IMR-90 (cell line): ENCODE data around the gene TMEM163. TPM values are rescaled to one million over a fixed set of nuclear protein-coding genes. Genes with fewer than 3 reads are reported as not detected.

ENCODE experiments used
- ATAC-seq: fragments of 200-7000 bp; cut with Tn5 transposase; 2 replicates; pipeline ENCODE4 v1.9.1; 2020; ENCODE audit warnings: low read depth, mild to moderate bottlenecking, moderate library complexity
- BruUV-seq: library from RNA; stranded (reverse); fragments of 400-500 nt; replicated peaks from 2 replicates; lab custom pipeline; 2021; lab: Mats Ljungman, UMichigan
- CTCF ChIA-PET: fragments of 300-600 bp; formaldehyde crosslinking; extraction: SDS; loops from one replicate; lab custom pipeline; 2021; ENCODE audit warnings: antibody characterized with exemption; lab: Yijun Ruan, JAX
- POLR2A ChIA-PET: fragments of 300-600 bp; sonication (Branson Sonifier 250); formaldehyde crosslinking; loops from one replicate; lab custom pipeline; 2022; ENCODE audit warnings: antibody characterized with exemption; ENCODE audit not compliant: unreplicated experiment; lab: Charles Lee
- DNase-seq: peaks from one replicate; pipeline ENCODE4 v3.0.0; 2013
- H2AFZ ChIP-seq: replicated peaks from 2 replicates; pipeline ENCODE3; 2013; ENCODE audit warnings: low read length, mild to moderate bottlenecking; ENCODE audit not compliant: poor library complexity
- H2AK5ac ChIP-seq: 2 replicates; pipeline ENCODE4 v1.6.1; 2013; ENCODE audit warnings: low read depth, low read length, inconsistent platforms
- H2AK9ac ChIP-seq: replicated peaks from 2 replicates; pipeline ENCODE3; 2013; ENCODE audit warnings: mild to moderate bottlenecking, low read depth, low read length, moderate library complexity; ENCODE audit not compliant: poor library complexity
- H2BK120ac ChIP-seq: 2 replicates; pipeline ENCODE4 v1.6.1; 2013; ENCODE audit warnings: low read depth, low read length, inconsistent platforms
- H2BK15ac ChIP-seq: 3 replicates; pipeline ENCODE4 v1.6.1; 2013; ENCODE audit warnings: low read depth, low read length, inconsistent platforms
- H2BK20ac ChIP-seq: 2 replicates; pipeline ENCODE4 v1.6.1; 2013; ENCODE audit warnings: low read depth, mild to moderate bottlenecking, inconsistent platforms, low read length, moderate library complexity
- H2BK5ac ChIP-seq: 2 replicates; pipeline ENCODE4 v1.6.1; 2013; ENCODE audit warnings: mild to moderate bottlenecking, low read depth, low read length, inconsistent platforms; ENCODE audit not compliant: poor library complexity, severe bottlenecking
- H3K14ac ChIP-seq: replicated peaks from 2 replicates; pipeline ENCODE4 v1.6.1; 2013; ENCODE audit warnings: low read depth, low read length, inconsistent platforms
- H3K18ac ChIP-seq: 2 replicates; pipeline ENCODE4 v1.6.1; 2013; ENCODE audit warnings: low read depth, low read length, control low read depth
- H3K23ac ChIP-seq: 2 replicates; pipeline ENCODE4 v1.6.1; 2013; ENCODE audit warnings: low read depth, low read length, inconsistent platforms
- H3K27ac ChIP-seq: 2 replicates; pipeline ENCODE4 v1.5.1; 2013; ENCODE audit warnings: mild to moderate bottlenecking, control low read depth, low read length; ENCODE audit not compliant: insufficient read depth
- H3K27me3 ChIP-seq: 2 replicates; pipeline ENCODE4 v1.6.1; 2013; ENCODE audit warnings: low read length; ENCODE audit not compliant: control insufficient read depth, insufficient read depth
- H3K36me3 ChIP-seq: 2 replicates; pipeline ENCODE4 v1.6.1; 2013; ENCODE audit warnings: low read length, mixed read lengths; ENCODE audit not compliant: control insufficient read depth, insufficient read depth
- H3K4ac ChIP-seq: 2 replicates; pipeline ENCODE4 v1.6.1; 2013; ENCODE audit warnings: low read depth, low read length, inconsistent platforms
- H3K4me1 ChIP-seq: 2 replicates; pipeline ENCODE4 v1.6.1; 2013; ENCODE audit warnings: low read length, mixed read lengths; ENCODE audit not compliant: control insufficient read depth, insufficient read depth
- H3K4me2 ChIP-seq: 2 replicates; pipeline ENCODE4 v1.6.1; 2013; ENCODE audit warnings: low read depth, mild to moderate bottlenecking, control low read depth, low read length, moderate library complexity
- H3K4me3 ChIP-seq: 2 replicates; pipeline ENCODE4 v1.5.1; 2013; ENCODE audit warnings: low read depth, mild to moderate bottlenecking, control low read depth, low read length, moderate library complexity; ENCODE audit not compliant: insufficient read depth
- H3K56ac ChIP-seq: 2 replicates; pipeline ENCODE4 v1.6.1; 2013; ENCODE audit warnings: low read length, inconsistent platforms; ENCODE audit not compliant: insufficient read depth; ENCODE audit errors: extremely low read depth
- H3K79me1 ChIP-seq, 2 experiments: 2 replicates each; pipeline ENCODE4 v1.6.1; 2013; ENCODE audit warnings: low read length in 2 of 2, inconsistent platforms in 1 of 2, low read depth in 1 of 2
- H3K9ac ChIP-seq: 2 replicates; pipeline ENCODE4 v1.6.1; 2013; ENCODE audit warnings: low read depth, low read length, control low read depth
- H3K9me1 ChIP-seq: 2 replicates; pipeline ENCODE4 v1.6.1; 2013; ENCODE audit warnings: low read length, inconsistent platforms; ENCODE audit not compliant: insufficient read depth
- H3K9me3 ChIP-seq: 2 replicates; pipeline ENCODE4 v1.6.1; 2013; ENCODE audit warnings: low read length; ENCODE audit not compliant: control insufficient read depth, insufficient read depth
- H4K20me1 ChIP-seq: 2 replicates; pipeline ENCODE4 v1.6.1; 2013; ENCODE audit warnings: low read length, inconsistent platforms; ENCODE audit not compliant: insufficient read depth
- H4K5ac ChIP-seq: 2 replicates; pipeline ENCODE4 v1.6.1; 2013; ENCODE audit warnings: mild to moderate bottlenecking, low read depth, low read length, control low read depth
- H4K8ac ChIP-seq, 2 experiments: 2 replicates each; pipeline ENCODE4 v1.6.1; 2013; ENCODE audit warnings: low read depth in 2 of 2, low read length in 2 of 2, control low read depth in 1 of 2, inconsistent platforms in 1 of 2
- H4K91ac ChIP-seq: 2 replicates; pipeline ENCODE4 v1.6.1; 2013; ENCODE audit warnings: low read depth, low read length, inconsistent platforms; ENCODE audit not compliant: insufficient read depth
- CHD1 ChIP-seq: IDR thresholded peaks from 2 replicates; pipeline ENCODE4 v1.6.1; 2012; ENCODE audit warnings: low read depth, low read length, improper control_type of control experiment
- FOS ChIP-seq: fragments of 150-350 bp; IDR thresholded peaks from 2 replicates; pipeline ENCODE4 v1.6.1; 2016; ENCODE audit warnings: low read depth, low read length
- MAFK ChIP-seq: IDR thresholded peaks from 2 replicates; pipeline ENCODE4 v1.6.1; 2012; ENCODE audit warnings: low read depth, low read length, improper control_type of control experiment
- RFX5 ChIP-seq: IDR thresholded peaks from 2 replicates; pipeline ENCODE4 v1.8.0; 2012; ENCODE audit warnings: low read depth, mild to moderate bottlenecking, low read length, moderate library complexity
- WGBS, 2 experiments: methylation state at CpG; one replicate each; pipeline versions ENCODE4 v1.1.5 to v1.1.7; 2013; ENCODE audit warnings: missing lambda C conversion rate in 2 of 2; ENCODE audit not compliant: insufficient read length in 1 of 2; ENCODE audit errors: extremely low coverage in 2 of 2; 5-methylcytosine and 5-hydroxymethylcytosine counted together
- dilution Hi-C: fragments of 300-500 bp; cut with HindIII; formaldehyde crosslinking; loops from one replicate; pipeline ENCODE4 v1.14.3; 2018; ENCODE audit warnings: low sequenced_read_pairs; ENCODE audit not compliant: unreplicated experiment
- in situ Hi-C: fragments of 300-500 bp; cut with MboI; formaldehyde crosslinking; loops from 3 replicates; pipeline ENCODE4 v1.14.3; 2019; ENCODE audit warnings: low sequenced_read_pairs, inconsistent platforms, mixed read lengths
- intact Hi-C: fragments of 100-400 bp; cut with micrococcal nuclease; formaldehyde crosslinking; loops from 2 replicates; pipeline ENCODE4 v1.10.0; 2022
- polyA plus RNA-seq, 3 experiments: library from polyadenylated mRNA; depleted of rRNA; stranded (reverse); fragments of >200 nt; gene quantifications; 2 replicates each; pipeline ENCODE4 v1.2.3, GENCODE V29; 2012; ENCODE audit warnings: low replicate concordance in 1 of 3
- total RNA-seq: library from RNA; depleted of rRNA; stranded (reverse); fragments of >200 nt; gene quantifications from 2 replicates; pipeline ENCODE4 v1.2.3, GENCODE V29; 2012
- TF ChIP-seq, protein P1 (sequence below): conservative IDR thresholded peaks from 2 replicates; pipeline ENCODE4 v1.5.1; 2012; ENCODE audit warnings: mild to moderate bottlenecking, low read depth, low read length, improper control_type of control experiment

Gene TMEM163
- total and polyA plus RNA-seq, 2 of the 4 experiments (the other 2 are of a cell fraction): not detected

DNA sequence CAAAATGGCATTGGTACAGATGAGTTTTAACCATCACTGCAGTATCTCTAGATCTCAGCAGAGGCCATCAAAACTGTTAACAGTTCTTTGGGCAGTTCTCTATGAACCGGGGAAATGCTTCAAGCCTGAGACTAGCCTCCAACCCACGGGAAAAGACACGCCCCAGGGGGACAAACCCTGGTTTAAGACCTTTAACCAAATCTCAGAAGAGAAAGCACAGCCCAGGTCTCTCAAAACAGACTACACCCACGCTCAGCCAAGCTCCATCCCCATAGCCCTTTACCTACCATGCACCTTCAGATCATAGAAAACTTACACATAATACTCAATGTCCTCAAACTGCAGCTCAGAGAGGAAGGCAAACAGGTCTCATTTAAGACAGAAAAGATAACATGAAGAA lies 78.3 kb downstream of the TMEM163 start:
- H4K20me1 ChIP-seq: no peaks in the 10 kb centered on the region
- no peak overlapping the region for H2BK20ac ChIP-seq
- no peak overlapping the region for H3K4me2 ChIP-seq
- WGBS, 2 experiments: no CpG with 5 or more reads among the region's 4 CpGs
- POLR2A ChIA-PET: no interaction called here
- DNase-seq: no peak
- no peak overlapping the region for H2AK5ac ChIP-seq
- no peak overlapping the region for H3K4me3 ChIP-seq
- H3K27me3 ChIP-seq: no peaks in the 10 kb centered on the region
- BruUV-seq: no TSS peak
- no peak overlapping the region for H2BK5ac ChIP-seq
- dilution Hi-C loops: no loop called here
- H3K79me1 ChIP-seq: no peaks in the 10 kb centered on the region
- no peak overlapping the region for H3K56ac ChIP-seq
- no peak overlapping the region for H2BK15ac ChIP-seq
- ATAC-seq: no peak
- no peak overlapping the region for H2AFZ ChIP-seq
- H4K8ac ChIP-seq: no peak overlapping the region
- H3K36me3 ChIP-seq: no peaks in the 10 kb centered on the region
- no peak for TF ChIP-seq CHD1
- no peak for TF ChIP-seq RFX5
- no peak for TF ChIP-seq FOS
- TF ChIP-seq MAFK: no peak
- TF ChIP-seq, protein P1, sequence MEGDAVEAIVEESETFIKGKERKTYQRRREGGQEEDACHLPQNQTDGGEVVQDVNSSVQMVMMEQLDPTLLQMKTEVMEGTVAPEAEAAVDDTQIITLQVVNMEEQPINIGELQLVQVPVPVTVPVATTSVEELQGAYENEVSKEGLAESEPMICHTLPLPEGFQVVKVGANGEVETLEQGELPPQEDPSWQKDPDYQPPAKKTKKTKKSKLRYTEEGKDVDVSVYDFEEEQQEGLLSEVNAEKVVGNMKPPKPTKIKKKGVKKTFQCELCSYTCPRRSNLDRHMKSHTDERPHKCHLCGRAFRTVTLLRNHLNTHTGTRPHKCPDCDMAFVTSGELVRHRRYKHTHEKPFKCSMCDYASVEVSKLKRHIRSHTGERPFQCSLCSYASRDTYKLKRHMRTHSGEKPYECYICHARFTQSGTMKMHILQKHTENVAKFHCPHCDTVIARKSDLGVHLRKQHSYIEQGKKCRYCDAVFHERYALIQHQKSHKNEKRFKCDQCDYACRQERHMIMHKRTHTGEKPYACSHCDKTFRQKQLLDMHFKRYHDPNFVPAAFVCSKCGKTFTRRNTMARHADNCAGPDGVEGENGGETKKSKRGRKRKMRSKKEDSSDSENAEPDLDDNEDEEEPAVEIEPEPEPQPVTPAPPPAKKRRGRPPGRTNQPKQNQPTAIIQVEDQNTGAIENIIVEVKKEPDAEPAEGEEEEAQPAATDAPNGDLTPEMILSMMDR: no peak
- no peak overlapping the region for H3K18ac ChIP-seq
- intact Hi-C loops: loop anchor here (10.0 kb wide), 1 partner anchor 614 kb away; no protein-coding TSS in a partner anchor
- CTCF ChIA-PET: no interaction called here
- no peak overlapping the region for H3K4ac ChIP-seq
- H2AK9ac ChIP-seq: no peak overlapping the region
- no peak overlapping the region for H3K27ac ChIP-seq
- H4K5ac ChIP-seq: no peak overlapping the region
- H2BK120ac ChIP-seq: no peak overlapping the region
- no peak overlapping the region for H3K23ac ChIP-seq
- no peak overlapping the region for H3K14ac ChIP-seq
- no peaks in the 10 kb centered on the region for H3K4me1 ChIP-seq
- H3K9me1 ChIP-seq: no peaks in the 10 kb centered on the region
- in situ Hi-C loops: no loop called here
- no peak overlapping the region for H4K91ac ChIP-seq
- H3K9me3 ChIP-seq: no peaks in the 10 kb centered on the region
- H3K9ac ChIP-seq: no peak overlapping the region
